GM18498 (cell line): ENCODE results near the gene TSPAN5.

ENCODE experiments used
- ATAC-seq: cut with Tn5 transposase; IDR thresholded peaks from one replicate; pipeline ENCODE4 v1.9.1; 2021; ENCODE audit warnings: mild to moderate bottlenecking, moderate library complexity; ENCODE audit not compliant: unreplicated experiment

Gene TSPAN5

GRCh38 chr4:98620087-98620784, 38.2 kb downstream of the TSPAN5 start:
- ATAC-seq = no peak

- no peak for ATAC-seq
Observed at GRCh38 chr4:98619180-98619579, 39.2 kb downstream of the TSPAN5 start.

GRCh38 chr4:98618680-98619079, 39.7 kb downstream of the TSPAN5 start:
- no peak for ATAC-seq

GRCh38 chr4:98617358-98618047, 40.9 kb downstream of the TSPAN5 start:
- ATAC-seq = no peak

GRCh38 chr4:98615991-98616390, 42.4 kb downstream of the TSPAN5 start:
- no peak for ATAC-seq

- ATAC-seq = no peak
Observed at GRCh38 chr4:98614662-98615061, 43.7 kb downstream of the TSPAN5 start.

GRCh38 chr4:98614094-98614493, 44.3 kb downstream of the TSPAN5 start:
- ATAC-seq = no peak

- ATAC-seq = no peak
Observed at GRCh38 chr4:98613453-98614075, 44.8 kb downstream of the TSPAN5 start.

GRCh38 chr4:98612318-98613250, 45.8 kb downstream of the TSPAN5 start:
- ATAC-seq = peak; percentile 67

GRCh38 chr4:98611677-98612317, 46.6 kb downstream of the TSPAN5 start:
- no peak for ATAC-seq

- ATAC-seq = no peak
Observed at GRCh38 chr4:98610926-98611676, 47.3 kb downstream of the TSPAN5 start.

- ATAC-seq = no peak
Observed at GRCh38 chr4:98610431-98610830, 48.0 kb downstream of the TSPAN5 start.

- ATAC-seq = no peak
Observed at GRCh38 chr4:98609934-98610333, 48.5 kb downstream of the TSPAN5 start.

GRCh38 chr4:98608356-98608755, 50.1 kb downstream of the TSPAN5 start:
- no peak for ATAC-seq

- ATAC-seq = no peak
Observed at GRCh38 chr4:98606894-98607293, 51.5 kb downstream of the TSPAN5 start.

GRCh38 chr4:98605216-98605615, 53.2 kb downstream of the TSPAN5 start:
- no peak for ATAC-seq

- ATAC-seq = no peak
Observed at GRCh38 chr4:98604723-98605122, 53.7 kb downstream of the TSPAN5 start.

GRCh38 chr4:98603683-98604521, 54.5 kb downstream of the TSPAN5 start:
- no peak for ATAC-seq

- no peak for ATAC-seq
Observed at GRCh38 chr4:98602270-98602669, 56.1 kb downstream of the TSPAN5 start.
